T-helper 17 cell (primary cell): Measurements from ENCODE around the gene NUDT1. TPM values are rescaled to one million over a fixed set of nuclear protein-coding genes. Genes with fewer than 3 reads are reported as not detected.
"Not testable (repeated sequence)": the region's sequence is repeated elsewhere in the genome, so short reads cannot be mapped to it uniquely, and the experiment has no call there.

Source experiments
- ATAC-seq: fragments of 150-1000 bp; cut with Tn5 transposase; 2 replicates; pipeline ENCODE4 v1.10.0; 2021; ENCODE audit warnings: mild to moderate bottlenecking, moderate library complexity
- DNase-seq, 3 donors: peaks; one replicate each; pipeline versions ENCODE4 v3.0.0 to v3.0.0-alpha.2; 2020 to 2021
- H3K9me3 ChIP-seq: one replicate; pipeline ENCODE4 v1.7.0; 2013; ENCODE audit warnings: low read length, mild to moderate bottlenecking; ENCODE audit not compliant: control insufficient read depth, poor library complexity, severe bottlenecking
- H3K27ac Mint-ChIP-seq: one replicate; pipeline ENCODE4 v1.8.0; 2022; ENCODE audit warnings: mild to moderate bottlenecking, moderate library complexity, mixed read lengths
- H3K27me3 Mint-ChIP-seq: one replicate; pipeline ENCODE4 v1.8.0; 2022; ENCODE audit warnings: mixed read lengths
- H3K36me3 Mint-ChIP-seq: one replicate; pipeline ENCODE4 v1.8.0; 2022; ENCODE audit warnings: low read depth, mixed read lengths
- H3K4me1 Mint-ChIP-seq: one replicate; pipeline ENCODE4 v1.8.0; 2022; ENCODE audit warnings: mild to moderate bottlenecking, mixed read lengths
- H3K4me3 Mint-ChIP-seq: one replicate; pipeline ENCODE4 v1.8.0; 2022; ENCODE audit warnings: mild to moderate bottlenecking, moderate library complexity, mixed read lengths
- total RNA-seq, 4 donors: library from RNA in 2 of 4; stranded (reverse) in 2 of 4; gene quantifications; one replicate each; pipeline ENCODE4 v1.2.3 and lab custom pipeline; 2022 to 2026

Gene NUDT1
- total RNA-seq, 2 donors from 2014 or later = 12.7 to 16.2 TPM

DNA sequence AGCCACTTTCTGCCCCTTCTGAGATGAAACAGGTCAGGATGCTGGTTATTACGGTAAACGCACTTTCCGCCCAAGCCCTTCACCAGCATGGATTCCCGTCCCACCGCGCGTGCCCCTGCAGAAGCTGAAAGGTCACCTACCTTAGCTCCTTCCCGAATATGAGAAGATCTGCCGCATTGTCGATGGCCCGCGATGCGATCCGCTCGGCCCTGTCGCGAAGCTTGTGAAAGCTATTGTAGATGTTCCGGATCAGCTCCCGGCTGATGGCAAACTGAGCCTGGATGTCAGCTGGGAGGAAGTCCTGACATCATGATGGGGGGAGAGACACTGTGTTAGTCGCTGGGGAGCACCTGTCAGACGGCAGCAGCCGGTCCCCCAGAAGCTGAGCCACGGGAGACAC, 22.1 kb downstream of the NUDT1 start:
- Mint-ChIP-seq H3K4me1 (peaks cover 12% of the 10 kb centered on the region), H3K36me3 (no peaks in the 10 kb centered on the region), H3K27me3 (no peaks in the 10 kb centered on the region), H3K4me3 (peak overlapping the region; percentile 25), H3K27ac (no peak overlapping the region)
- no peaks in the 10 kb centered on the region for H3K9me3 ChIP-seq
- ATAC-seq (no peak), DNase-seq (no peak)

DNA sequence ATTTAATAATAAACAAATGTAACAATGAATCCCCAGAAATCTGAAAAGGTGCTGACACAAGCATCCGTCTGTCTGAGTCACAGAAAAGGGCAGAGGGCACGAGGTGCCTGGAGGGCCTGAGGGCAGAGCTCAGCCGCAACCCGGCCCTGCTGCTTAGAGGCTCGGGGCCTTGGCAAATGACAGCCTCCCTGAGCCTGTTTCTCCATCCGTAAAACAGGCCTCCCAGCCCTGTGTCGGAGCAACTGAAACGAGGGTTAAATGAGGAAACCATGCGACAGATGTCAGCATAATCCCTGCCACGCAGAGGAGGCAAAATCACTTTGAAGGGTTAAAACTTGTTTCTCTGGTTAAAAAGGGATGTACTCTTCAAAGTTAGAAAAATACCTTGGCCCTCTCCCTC, 24.9 kb downstream of the NUDT1 start:
- no peak overlapping the region for H3K4me3 Mint-ChIP-seq
- H3K27me3 Mint-ChIP-seq = no peaks in the 10 kb centered on the region

DNA sequence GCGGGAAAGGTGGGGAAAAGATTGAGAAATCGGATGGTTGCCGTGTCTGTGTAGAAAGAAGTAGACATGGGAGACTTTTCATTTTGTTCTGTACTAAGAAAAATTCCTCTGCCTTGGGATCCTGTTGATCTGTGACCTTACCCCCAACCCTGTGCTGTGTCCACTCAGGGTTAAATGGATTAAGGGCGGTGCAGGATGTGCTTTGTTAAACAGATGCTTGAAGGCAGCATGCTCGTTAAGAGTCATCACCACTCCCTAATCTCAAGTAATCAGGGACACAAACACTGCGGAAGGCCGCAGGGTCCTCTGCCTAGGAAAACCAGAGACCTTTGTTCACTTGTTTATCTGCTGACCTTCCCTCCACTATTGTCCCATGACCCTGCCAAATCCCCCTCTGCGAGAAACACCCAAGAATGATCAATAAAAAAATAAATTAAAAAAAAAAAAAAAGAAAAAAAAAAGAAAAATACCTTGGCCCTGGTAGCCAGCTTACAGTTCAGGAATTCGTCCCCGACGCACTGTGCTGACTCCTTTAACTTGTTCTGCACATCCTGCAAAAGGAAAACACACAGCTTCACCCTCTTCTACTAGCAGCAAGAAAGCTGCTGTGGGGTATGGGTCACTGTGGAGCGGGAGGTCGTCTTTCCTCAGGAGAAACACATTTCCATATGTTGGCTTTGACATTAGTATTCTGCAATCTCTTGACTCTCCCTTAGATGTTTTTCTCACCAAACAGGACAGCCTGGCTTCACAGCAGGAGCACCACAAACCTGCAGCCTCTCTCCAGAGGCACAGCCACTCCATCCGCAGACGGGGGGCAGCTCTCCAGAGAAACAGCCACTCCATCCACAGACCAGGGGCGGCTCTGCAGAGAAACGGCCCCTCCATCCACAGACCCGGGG, 27.3 kb downstream of the NUDT1 start:
- H3K36me3 Mint-ChIP-seq, H3K9me3 ChIP-seq, ATAC-seq, H3K27me3 Mint-ChIP-seq, H3K4me3 Mint-ChIP-seq, H3K27ac Mint-ChIP-seq, H3K4me1 Mint-ChIP-seq, DNase-seq: not testable (repeated sequence)

More for the DNA sequence above, 24.9 kb downstream of the NUDT1 start:
- H3K9me3 ChIP-seq = no peaks in the 10 kb centered on the region
- no peak overlapping the region for H3K27ac Mint-ChIP-seq
- DNase-seq (no peak), ATAC-seq (no peak)
- H3K4me1 Mint-ChIP-seq = peaks cover 4% of the 10 kb centered on the region
- H3K36me3 Mint-ChIP-seq = no peaks in the 10 kb centered on the region

DNA sequence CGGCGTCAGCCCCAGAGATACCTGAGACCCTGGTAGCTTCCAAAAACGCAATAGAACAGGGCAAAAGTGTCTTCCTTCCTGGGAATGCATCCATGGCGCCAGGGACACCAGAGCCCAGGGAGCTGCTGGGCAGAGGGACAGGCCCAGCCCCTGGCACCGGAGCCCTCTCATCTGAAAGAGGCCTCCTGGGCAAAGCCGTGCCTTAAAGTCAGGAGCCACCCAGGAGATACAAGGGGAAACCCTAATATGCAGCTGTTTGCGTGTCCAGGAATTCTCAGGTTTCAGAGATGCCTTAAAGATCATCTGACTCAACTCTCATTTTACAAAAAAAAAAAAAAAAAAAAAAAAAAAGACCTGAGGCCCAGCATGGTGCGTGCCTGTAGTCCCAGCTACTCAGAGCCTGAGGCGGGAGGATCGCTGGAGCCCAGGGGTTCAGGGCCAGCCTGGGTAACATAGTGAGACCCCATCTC, 28.0 kb downstream of the NUDT1 start:
- no peak for DNase-seq
- Mint-ChIP-seq H3K27ac (no peak overlapping the region), H3K4me3 (no peak overlapping the region), H3K27me3 (no peaks in the 10 kb centered on the region), H3K4me1 (no peaks in the 10 kb centered on the region), H3K36me3 (no peaks in the 10 kb centered on the region)
- no peak for ATAC-seq
- H3K9me3 ChIP-seq = no peaks in the 10 kb centered on the region

DNA sequence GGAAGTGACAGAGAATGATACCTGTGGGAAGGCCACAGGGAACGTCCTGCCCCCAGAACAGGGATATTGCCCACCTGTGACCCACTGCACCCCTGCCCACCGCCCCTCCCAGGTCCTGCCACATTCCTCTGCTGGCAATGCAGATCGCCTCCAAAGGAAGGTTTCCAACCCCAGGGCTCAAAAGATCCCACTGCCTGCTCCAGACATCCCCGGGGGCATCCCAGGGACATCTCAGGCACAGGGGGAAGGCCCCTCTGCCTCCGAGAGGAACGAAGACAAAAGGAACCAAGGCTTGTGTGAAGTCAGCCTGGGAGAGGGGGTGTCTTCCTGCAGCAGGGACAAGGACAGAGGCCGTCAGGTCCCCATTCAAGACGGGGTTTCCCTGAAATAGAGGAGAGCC, 28.5 kb downstream of the NUDT1 start:
- DNase-seq (no peak), ATAC-seq (no peak)
- no peaks in the 10 kb centered on the region for H3K36me3 Mint-ChIP-seq
- no peaks in the 10 kb centered on the region for H3K4me1 Mint-ChIP-seq
- H3K27me3 Mint-ChIP-seq = no peaks in the 10 kb centered on the region
- no peak overlapping the region for H3K27ac Mint-ChIP-seq
- no peaks in the 10 kb centered on the region for H3K9me3 ChIP-seq
- no peak overlapping the region for H3K4me3 Mint-ChIP-seq

DNA sequence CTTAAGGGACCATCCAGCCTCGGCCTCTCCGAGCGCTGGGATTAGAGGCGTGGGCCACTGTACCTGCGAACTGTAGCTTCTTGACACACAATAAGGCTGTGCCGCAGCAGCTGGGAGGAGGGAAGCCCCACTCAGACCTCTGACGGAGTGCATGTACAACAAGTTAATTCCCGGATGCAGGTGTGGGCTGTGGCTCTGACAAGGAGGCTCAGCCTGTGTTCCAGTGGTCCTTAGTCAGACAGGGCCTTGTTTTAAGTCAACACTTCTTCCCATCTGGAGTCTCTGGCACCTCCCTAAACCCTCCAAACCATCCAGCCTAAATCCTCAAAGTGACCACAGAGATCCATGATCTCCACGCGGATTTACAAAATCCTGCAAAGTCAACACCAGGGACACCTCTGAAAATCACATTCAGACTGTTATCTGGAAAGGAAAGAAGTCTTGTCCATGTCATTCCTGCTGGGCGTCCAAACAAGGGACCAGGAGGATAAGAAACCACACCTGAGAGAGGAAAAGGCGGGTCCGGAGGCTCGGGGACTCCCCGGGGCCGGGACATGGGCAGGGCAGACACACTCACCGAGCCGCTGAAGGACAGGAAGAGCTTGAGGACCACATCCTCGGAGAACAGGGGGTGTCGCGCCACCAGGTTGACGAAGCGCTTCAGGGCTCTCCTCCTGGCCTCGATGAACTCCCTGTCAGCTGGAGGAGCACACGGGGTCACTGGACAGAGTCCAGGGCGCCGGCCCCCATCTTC, 29.4 kb downstream of the NUDT1 start:
- DNase-seq (no peak), ATAC-seq (no peak)
- H3K9me3 ChIP-seq = no peaks in the 10 kb centered on the region
- H3K27ac Mint-ChIP-seq = no peak overlapping the region
- no peaks in the 10 kb centered on the region for H3K4me1 Mint-ChIP-seq
- H3K4me3 Mint-ChIP-seq = no peak overlapping the region
- H3K27me3 Mint-ChIP-seq = no peaks in the 10 kb centered on the region
- H3K36me3 Mint-ChIP-seq = no peaks in the 10 kb centered on the region

DNA sequence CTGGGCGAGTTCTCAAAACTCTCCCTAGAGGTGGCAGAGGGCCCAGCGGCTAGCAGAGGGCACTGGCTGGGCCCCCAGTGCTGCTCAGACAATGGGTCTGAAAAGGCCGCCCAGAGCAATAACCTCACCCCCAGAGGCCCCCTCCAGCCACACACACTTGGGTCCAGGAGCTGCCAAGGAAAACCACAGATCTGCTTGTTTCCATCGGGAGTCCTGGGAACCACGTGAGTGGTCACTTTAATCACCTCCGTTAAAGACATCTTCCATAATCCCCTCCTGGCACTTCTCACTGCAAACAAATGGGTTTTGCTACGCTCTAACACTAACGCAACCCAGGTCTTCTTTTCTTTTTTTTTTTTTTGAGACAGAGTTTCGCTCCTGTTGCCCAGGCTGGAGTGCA, 30.0 kb downstream of the NUDT1 start:
- Mint-ChIP-seq H3K27me3 (no peaks in the 10 kb centered on the region), H3K4me3 (no peak overlapping the region), H3K27ac (no peak overlapping the region), H3K36me3 (no peaks in the 10 kb centered on the region), H3K4me1 (no peaks in the 10 kb centered on the region)
- no peak for ATAC-seq
- no peak for DNase-seq
- no peaks in the 10 kb centered on the region for H3K9me3 ChIP-seq

DNA sequence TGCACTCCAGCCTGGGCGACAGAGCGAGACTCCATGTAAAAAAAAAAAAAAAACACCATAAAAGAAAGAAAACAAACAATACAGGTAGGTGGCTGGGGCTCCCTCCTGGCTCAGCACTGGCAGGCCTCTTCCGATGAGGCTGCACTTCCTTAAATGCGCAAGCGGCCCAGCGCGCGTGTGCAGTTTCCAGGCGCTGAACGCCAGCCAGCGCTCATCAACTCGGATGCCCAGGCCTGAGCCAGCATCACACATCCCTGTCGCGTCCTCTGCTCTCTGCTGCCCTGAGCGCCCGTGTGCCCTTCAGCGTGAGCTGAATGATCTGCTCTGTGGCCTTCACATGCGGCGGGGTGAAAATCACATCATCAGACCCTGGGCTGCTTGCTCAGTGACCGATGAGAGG, 31.8 kb downstream of the NUDT1 start:
- Mint-ChIP-seq H3K4me1 (no peaks in the 10 kb centered on the region), H3K27ac (no peak overlapping the region), H3K36me3 (no peaks in the 10 kb centered on the region), H3K4me3 (no peak overlapping the region), H3K27me3 (no peaks in the 10 kb centered on the region)
- ATAC-seq = no peak
- no peak for DNase-seq
- no peaks in the 10 kb centered on the region for H3K9me3 ChIP-seq

DNA sequence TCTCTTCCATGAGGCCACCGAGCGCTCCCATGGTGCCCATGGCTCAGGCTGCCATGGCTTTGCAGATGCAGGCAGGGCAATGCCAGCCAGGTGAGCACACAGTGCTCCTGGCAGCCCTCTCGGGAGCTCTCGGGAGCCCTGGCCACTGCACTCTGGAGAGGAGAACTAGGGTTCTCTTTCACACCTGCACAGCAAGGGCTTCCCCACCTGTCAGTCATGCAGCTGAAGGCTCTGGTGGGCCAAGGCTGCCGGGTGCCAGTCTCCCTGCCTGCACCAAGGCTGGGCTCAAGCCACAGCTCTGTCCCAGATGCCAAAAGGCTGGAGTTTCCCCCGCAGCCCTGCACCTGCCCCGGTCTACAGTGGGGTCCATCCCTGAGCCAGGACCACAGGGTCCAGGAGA, 32.6 kb downstream of the NUDT1 start:
- no peak overlapping the region for H3K4me3 Mint-ChIP-seq
- H3K27ac Mint-ChIP-seq = no peak overlapping the region
- no peaks in the 10 kb centered on the region for H3K27me3 Mint-ChIP-seq
- no peaks in the 10 kb centered on the region for H3K36me3 Mint-ChIP-seq
- H3K4me1 Mint-ChIP-seq = no peaks in the 10 kb centered on the region
- ATAC-seq = no peak
- DNase-seq = no peak
- H3K9me3 ChIP-seq = no peaks in the 10 kb centered on the region

DNA sequence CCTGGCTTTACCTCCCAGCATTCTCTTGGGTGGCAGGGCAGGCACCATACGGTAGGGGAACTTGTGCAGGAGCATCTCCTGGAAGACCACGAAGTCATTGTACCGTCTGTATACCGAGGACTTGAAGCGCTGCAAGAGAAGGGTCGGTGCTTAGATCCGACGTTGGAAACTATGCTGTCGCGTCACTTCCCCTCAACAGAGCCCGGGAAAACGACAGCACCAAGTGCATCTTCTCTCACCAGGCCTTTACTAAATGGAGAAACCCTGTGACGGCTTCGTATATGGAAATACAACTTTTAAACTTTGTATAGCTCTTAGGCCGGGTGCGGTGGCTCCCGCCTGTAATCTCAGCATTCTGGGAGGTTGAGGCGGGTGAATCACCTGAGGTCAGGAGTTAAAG, 33.1 kb downstream of the NUDT1 start:
- no peaks in the 10 kb centered on the region for H3K36me3 Mint-ChIP-seq
- no peak for DNase-seq
- no peak overlapping the region for H3K27ac Mint-ChIP-seq
- H3K27me3 Mint-ChIP-seq = no peaks in the 10 kb centered on the region
- no peak overlapping the region for H3K4me3 Mint-ChIP-seq
- no peak for ATAC-seq
- H3K9me3 ChIP-seq = no peaks in the 10 kb centered on the region
- no peaks in the 10 kb centered on the region for H3K4me1 Mint-ChIP-seq

DNA sequence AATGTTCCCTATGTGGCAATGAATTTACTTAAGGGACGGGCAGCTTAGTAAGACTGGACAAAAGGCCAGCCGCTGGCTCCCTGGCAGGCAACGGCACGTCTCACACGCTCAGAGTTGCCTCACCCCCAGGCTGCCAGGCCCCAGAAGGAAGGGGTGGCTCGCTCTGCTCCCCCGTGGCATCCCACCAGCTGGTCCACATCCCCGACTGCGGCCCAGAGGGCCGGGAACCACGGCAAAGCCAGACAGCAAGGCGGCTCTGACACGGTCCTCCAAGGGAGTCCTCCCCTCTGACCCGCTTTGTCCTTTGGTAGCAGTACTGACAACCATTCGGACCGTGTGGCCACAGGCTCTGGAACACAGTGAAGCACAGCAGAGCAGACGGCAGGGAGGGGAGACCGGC, 34.1 kb downstream of the NUDT1 start:
- Mint-ChIP-seq H3K4me3 (no peak overlapping the region), H3K27me3 (no peaks in the 10 kb centered on the region), H3K4me1 (no peaks in the 10 kb centered on the region), H3K27ac (no peak overlapping the region), H3K36me3 (no peaks in the 10 kb centered on the region)
- H3K9me3 ChIP-seq = no peaks in the 10 kb centered on the region
- ATAC-seq = no peak
- DNase-seq = no peak

DNA sequence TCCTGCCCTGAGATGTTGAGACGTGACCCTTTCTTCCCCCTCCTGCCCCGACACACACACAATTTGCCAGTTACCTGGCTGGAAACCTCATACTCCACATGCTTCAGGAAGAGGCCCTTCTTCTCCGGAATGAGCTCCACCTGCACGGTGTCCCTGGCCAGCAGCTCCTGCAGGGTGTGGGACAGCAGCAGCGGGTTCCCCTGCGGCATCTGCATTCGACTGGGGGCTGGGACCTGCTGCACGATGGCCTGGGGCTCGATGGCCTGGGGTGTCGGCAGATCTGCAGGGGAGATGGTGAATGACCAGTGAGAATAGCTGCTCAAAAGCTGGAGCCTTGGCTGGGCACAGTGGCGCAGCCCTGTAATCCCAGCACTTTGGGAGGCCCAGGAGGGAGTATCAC, 36.0 kb downstream of the NUDT1 start:
- ATAC-seq (no peak), DNase-seq (no peak)
- no peak overlapping the region for H3K4me3 Mint-ChIP-seq
- H3K27ac Mint-ChIP-seq = no peak overlapping the region
- peaks cover 3% of the 10 kb centered on the region for H3K4me1 Mint-ChIP-seq
- H3K9me3 ChIP-seq = no peaks in the 10 kb centered on the region
- no peaks in the 10 kb centered on the region for H3K27me3 Mint-ChIP-seq
- no peaks in the 10 kb centered on the region for H3K36me3 Mint-ChIP-seq

DNA sequence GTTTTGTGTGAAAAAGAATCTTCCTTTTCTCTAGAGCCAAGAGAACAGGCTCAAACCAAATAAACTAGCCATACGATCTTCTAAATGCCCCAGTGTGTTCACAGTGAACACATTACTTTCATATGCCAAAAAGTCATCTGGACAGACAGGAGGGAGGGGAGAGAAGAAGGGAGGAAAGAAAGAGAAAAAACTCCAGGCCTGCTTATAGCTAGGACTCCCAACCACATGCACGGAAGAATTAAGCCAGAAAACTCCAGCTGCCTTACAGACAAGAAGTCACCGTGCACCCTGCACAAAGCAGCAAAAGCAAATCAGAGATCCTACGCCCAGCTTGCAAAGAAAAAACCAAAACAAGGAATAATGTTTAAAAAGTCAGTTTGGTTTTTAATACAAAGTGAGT, 37.9 kb downstream of the NUDT1 start:
- H3K4me1 Mint-ChIP-seq = peaks cover 3% of the 10 kb centered on the region
- H3K27ac Mint-ChIP-seq = no peak overlapping the region
- DNase-seq (no peak), ATAC-seq (no peak)
- H3K36me3 Mint-ChIP-seq = no peaks in the 10 kb centered on the region
- H3K27me3 Mint-ChIP-seq = no peaks in the 10 kb centered on the region
- H3K9me3 ChIP-seq = no peaks in the 10 kb centered on the region
- H3K4me3 Mint-ChIP-seq = no peak overlapping the region
